Urinary bladder (tissue), 4 donors: Measurements from ENCODE around the gene SPANXN1. TPM values are rescaled to one million over a fixed set of nuclear protein-coding genes. Genes with fewer than 3 reads are reported as not detected.
"Not testable (repeated sequence)": the region's sequence is repeated elsewhere in the genome, so short reads cannot be mapped to it uniquely, and the experiment has no call there.

Experiments used
- DNase-seq: peaks from one replicate; pipeline ENCODE4 v3.0.0-alpha.2; 2015; ENCODE audit errors: extremely low spot score
- H3K27ac ChIP-seq: one replicate; pipeline ENCODE4 v1.5.1; 2013; ENCODE audit warnings: low read depth, mild to moderate bottlenecking, moderate library complexity
- H3K36me3 ChIP-seq: one replicate; pipeline ENCODE4 v1.6.1; 2013; ENCODE audit warnings: mild to moderate bottlenecking, moderate library complexity; ENCODE audit not compliant: insufficient read depth
- H3K4me1 ChIP-seq: one replicate; pipeline ENCODE4 v1.6.1; 2013; ENCODE audit warnings: mild to moderate bottlenecking, moderate library complexity; ENCODE audit not compliant: insufficient read depth
- H3K4me3 ChIP-seq: one replicate; pipeline ENCODE4 v1.5.1; 2013; ENCODE audit warnings: low read depth, low read length
- WGBS: extraction: QIAGEN DNeasy Blood & Tissue Kit; methylation state at CpG from one replicate; pipeline ENCODE4 v1.1.7; 2013; 5-methylcytosine and 5-hydroxymethylcytosine counted together
- polyA plus RNA-seq: library from polyadenylated mRNA; stranded (reverse); fragments of 200-250 nt; gene quantifications from one replicate; pipeline ENCODE4 v1.2.3, GENCODE V29; 2013
- total RNA-seq: library from RNA; depleted of rRNA; stranded (reverse); fragments of >200 nt; gene quantifications from one replicate; pipeline ENCODE4 v1.2.3, GENCODE V29; 2014
- donor health status: healthy with polysubstance abuse.
- donor health status: healthy.

SPANXN1 gene, protein sequence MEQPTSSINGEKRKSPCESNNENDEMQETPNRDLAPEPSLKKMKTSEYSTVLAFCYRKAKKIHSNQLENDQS
- total RNA-seq (not detected), polyA plus RNA-seq (not detected)

DNA sequence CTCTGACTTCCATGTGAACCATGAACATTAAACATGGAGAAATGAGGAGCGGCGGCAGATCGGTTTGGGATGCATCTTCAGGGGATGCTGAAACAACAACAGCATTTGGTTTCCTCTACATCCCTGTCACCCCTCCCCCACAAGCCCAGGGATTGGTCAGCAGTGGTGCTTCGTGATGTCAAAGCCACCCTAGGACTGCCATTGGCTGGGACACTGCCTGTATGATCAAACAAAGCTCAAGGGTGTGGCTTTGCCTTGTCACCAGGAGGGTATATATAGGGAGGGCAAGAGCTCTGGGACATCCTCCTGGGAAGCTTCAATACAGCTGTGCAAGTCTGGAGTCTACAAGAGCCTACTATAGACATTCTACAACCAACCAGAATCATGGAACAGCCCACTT is at the start of gene SPANXN1:
TSS of gene SPANXN1 (plus strand) at position 301 of the 400 bp plus-strand sequence. CDS start at position 385, 84 bp downstream.
- 19% methylated on average over 4 of the region's 4 CpGs for WGBS
- not testable (repeated sequence) for H3K36me3 ChIP-seq, H3K4me3 ChIP-seq, H3K27ac ChIP-seq, DNase-seq, H3K4me1 ChIP-seq

DNA sequence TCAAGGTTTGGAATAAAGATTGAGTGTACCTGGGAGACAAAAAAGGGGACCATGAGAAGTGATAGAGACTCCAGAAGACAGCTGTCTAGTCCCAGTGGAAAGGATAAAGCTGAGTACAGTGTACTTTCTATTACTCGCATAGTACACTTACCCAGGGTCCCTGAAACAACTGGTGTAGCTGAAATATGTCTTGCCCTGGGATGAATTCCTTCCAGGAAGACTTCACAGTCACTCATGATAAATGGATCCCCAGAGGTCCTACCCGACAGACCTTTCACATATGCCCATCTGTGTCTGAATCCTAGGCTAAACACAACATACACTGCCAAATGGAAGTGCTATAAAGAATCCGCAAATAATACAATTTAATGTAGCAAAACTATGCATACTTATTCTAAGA is 48.2 kb upstream of the SPANXN1 start:
- H3K4me3 ChIP-seq = no peak overlapping the region
- H3K27ac ChIP-seq = no peak overlapping the region
- WGBS = 91% methylated on average over 3 of the region's 3 CpGs

DNA sequence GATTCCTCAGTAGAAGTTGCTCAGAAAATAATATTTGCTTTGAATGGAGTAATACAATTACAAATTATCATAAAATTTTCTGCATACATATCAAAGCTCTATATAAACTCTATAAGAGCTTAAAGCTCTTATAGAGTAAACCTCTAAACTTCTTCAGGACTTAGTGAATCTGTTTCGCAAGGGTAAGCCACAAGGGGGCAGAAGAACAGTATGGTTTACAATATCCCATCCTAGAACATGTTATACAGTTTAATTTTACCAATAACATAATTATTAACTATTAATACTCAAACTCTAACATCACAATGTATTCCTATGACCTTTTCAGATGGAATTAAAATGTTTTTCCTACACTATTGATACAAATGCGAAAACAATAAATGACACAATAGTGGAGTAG is 33.8 kb upstream of the SPANXN1 start:
- 62% methylated on average over 2 of the region's 2 CpGs for WGBS
- no peak for DNase-seq
- Histone ChIP-seq H3K4me3 (no peak overlapping the region), H3K36me3 (no peaks in the 10 kb centered on the region), H3K27ac (no peak overlapping the region), H3K4me1 (no peaks in the 10 kb centered on the region)

More for the DNA sequence above, 48.2 kb upstream of the SPANXN1 start:
- Histone ChIP-seq H3K4me1 (no peaks in the 10 kb centered on the region), H3K36me3 (no peaks in the 10 kb centered on the region)
- DNase-seq = no peak

DNA sequence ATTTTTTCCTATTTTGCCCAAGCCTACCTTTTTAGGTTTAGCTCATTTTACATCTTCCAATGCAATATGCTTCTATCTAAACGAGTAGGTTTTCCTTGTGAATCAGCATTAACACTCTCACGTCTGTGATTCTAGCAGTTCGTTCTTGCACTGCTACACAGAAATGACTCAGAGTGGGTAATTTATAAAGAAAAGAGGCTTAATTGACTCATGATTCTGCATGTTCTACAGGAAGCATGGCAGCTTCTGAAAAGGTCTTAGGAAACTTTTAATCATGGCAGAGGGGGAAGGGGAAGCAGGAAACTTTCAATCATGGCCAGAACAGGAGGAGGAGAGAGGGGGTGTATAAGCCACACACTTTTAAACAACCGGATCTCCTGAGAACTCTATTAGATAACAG is 44.9 kb downstream of the SPANXN1 start:
- Histone ChIP-seq H3K4me3 (no peak overlapping the region), H3K4me1 (no peaks in the 10 kb centered on the region), H3K27ac (no peak overlapping the region), H3K36me3 (no peaks in the 10 kb centered on the region)
- WGBS = 41% methylated on average over 4 of the region's 4 CpGs
- DNase-seq = no peak
